GM23338 (cell line): Measurements from ENCODE around the gene RNF152. TPM values are rescaled to one million over a fixed set of nuclear protein-coding genes. Genes with fewer than 3 reads are reported as not detected.
A peak's percentile ranks its signal among the peaks of the same experiment; 100 is the strongest.

ENCODE experiments used
- ATAC-seq: fragments of 200-7000 bp; cut with Tn5 transposase; 3 replicates; pipeline ENCODE4 v1.9.1; 2020
- DNase-seq: peaks from one replicate; pipeline ENCODE4 v3.0.0-alpha.2; 2015; ENCODE audit warnings: low spot score
- H2AFZ ChIP-seq: fragments of 200-600 bp; sonication (generic); 2 replicates; pipeline ENCODE4 v1.8.0; 2016; ENCODE audit warnings: antibody characterized with exemption, mild to moderate bottlenecking, moderate library complexity
- H3F3A ChIP-seq: fragments of 200-600 bp; sonication (generic); replicated peaks from 2 replicates; pipeline ENCODE4 v1.8.0; 2017; ENCODE audit warnings: antibody characterized with exemption, mixed run types, low read depth
- H3K27ac ChIP-seq: fragments of 200-600 bp; sonication (generic); 2 replicates; pipeline ENCODE4 v1.6.1; 2016; ENCODE audit warnings: low read depth
- H3K27me3 ChIP-seq: fragments of 200-600 bp; sonication (generic); 2 replicates; pipeline ENCODE4 v1.8.0; 2016; ENCODE audit warnings: mild to moderate bottlenecking, mixed run types, moderate library complexity; ENCODE audit not compliant: insufficient read depth
- H3K36me3 ChIP-seq: fragments of 200-600 bp; sonication (generic); 2 replicates; pipeline ENCODE4 v1.8.0; 2016; ENCODE audit warnings: mild to moderate bottlenecking; ENCODE audit not compliant: insufficient read depth
- H3K4me1 ChIP-seq: fragments of 200-600 bp; sonication (generic); 2 replicates; pipeline ENCODE4 v1.8.0; 2016; ENCODE audit warnings: mild to moderate bottlenecking, moderate library complexity; ENCODE audit not compliant: insufficient read depth
- H3K4me2 ChIP-seq: fragments of 200-600 bp; sonication (generic); 2 replicates; pipeline ENCODE4 v1.7.1; 2017; ENCODE audit warnings: mixed run types
- H3K4me3 ChIP-seq: fragments of 200-600 bp; sonication (generic); 2 replicates; pipeline ENCODE4 v1.6.1; 2016; ENCODE audit warnings: mixed run types
- H3K79me2 ChIP-seq: fragments of 200-600 bp; sonication (generic); replicated peaks from 2 replicates; pipeline ENCODE4 v1.8.0; 2017; ENCODE audit warnings: mild to moderate bottlenecking; ENCODE audit not compliant: insufficient read depth
- H3K9me2 ChIP-seq: fragments of 200-600 bp; sonication (generic); 2 replicates; pipeline ENCODE4 v1.8.0; 2017; ENCODE audit not compliant: insufficient read depth
- H4K20me1 ChIP-seq: fragments of 200-600 bp; sonication (generic); replicated peaks from 2 replicates; pipeline ENCODE4 v1.8.0; 2017; ENCODE audit warnings: mild to moderate bottlenecking; ENCODE audit not compliant: insufficient read depth
- H3K27ac Mint-ChIP-seq: 2 replicates; pipeline ENCODE4 v1.8.0; 2020; ENCODE audit warnings: inconsistent platforms, mild to moderate bottlenecking, moderate library complexity, mixed read lengths
- H3K27me3 Mint-ChIP-seq: 3 replicates; pipeline ENCODE4 v1.8.0; 2022; ENCODE audit warnings: low read depth, mild to moderate bottlenecking, moderate library complexity, mixed read lengths, inconsistent platforms; ENCODE audit not compliant: insufficient read depth, poor library complexity
- H3K36me3 Mint-ChIP-seq: 3 replicates; pipeline ENCODE4 v1.8.0; 2021; ENCODE audit warnings: low read depth, mild to moderate bottlenecking, inconsistent platforms, moderate library complexity, mixed read lengths
- H3K4me1 Mint-ChIP-seq: 3 replicates; pipeline ENCODE4 v1.8.0; 2020; ENCODE audit warnings: mild to moderate bottlenecking, inconsistent platforms, mixed read lengths
- H3K4me3 Mint-ChIP-seq: 3 replicates; pipeline ENCODE4 v1.8.0; 2021; ENCODE audit warnings: moderate library complexity, mild to moderate bottlenecking, inconsistent platforms, mixed read lengths
- H3K9me3 Mint-ChIP-seq: 3 replicates; pipeline ENCODE4 v1.8.0; 2020; ENCODE audit warnings: moderate library complexity, mild to moderate bottlenecking, inconsistent platforms, mixed read lengths
- CREB1 ChIP-seq: fragments of 250-450 bp; sonication (Bioruptor Pico); IDR thresholded peaks from 2 replicates; pipeline ENCODE4 v1.5.0; 2020; ENCODE audit warnings: low read depth, mild to moderate bottlenecking, moderate library complexity
- CTCF ChIP-seq, 2 experiments: fragments of 200-600 bp in 1 of 2; sonication (generic) in 1 of 2; conservative IDR thresholded peaks; 2 replicates each; pipeline versions ENCODE4 v1.5.1 to v1.6.1; 2016 to 2017; ENCODE audit warnings: antibody characterized with exemption in 2 of 2, low read depth in 2 of 2, mild to moderate bottlenecking in 2 of 2, moderate library complexity in 1 of 2
- EZH2 ChIP-seq: fragments of 200-600 bp; sonication (generic); IDR thresholded peaks from one replicate; pipeline ENCODE4 v1.8.0; 2017; ENCODE audit warnings: antibody characterized with exemption, mild to moderate bottlenecking, low read depth; ENCODE audit not compliant: unreplicated experiment
- EZH2phosphoT487 ChIP-seq: fragments of 200-600 bp; sonication (generic); IDR thresholded peaks from one replicate; pipeline ENCODE4 v1.8.1; 2018; ENCODE audit warnings: antibody characterized with exemption; ENCODE audit not compliant: unreplicated experiment
- JUNB ChIP-seq: IDR thresholded peaks from one replicate; pipeline ENCODE4 v1.6.1; 2016; ENCODE audit warnings: antibody characterized with exemption; ENCODE audit not compliant: unreplicated experiment
- NANOG ChIP-seq: IDR thresholded peaks from 2 replicates; pipeline ENCODE4 v1.6.1; 2016; ENCODE audit warnings: antibody characterized with exemption, borderline replicate concordance
- STAT1 ChIP-seq: IDR thresholded peaks from one replicate; pipeline ENCODE4 v1.6.1; 2016; ENCODE audit warnings: antibody characterized with exemption; ENCODE audit not compliant: unreplicated experiment
- ZNF462 ChIP-seq: fragments of 250-450 bp; sonication (Bioruptor Pico); IDR thresholded peaks from 2 replicates; pipeline ENCODE4 v1.5.0; 2020; ENCODE audit warnings: mild to moderate bottlenecking, moderate library complexity
- polyA plus RNA-seq: library from polyadenylated mRNA; unstranded; fragments of >200 nt; fragmentation: Nextera tagmentation; extraction: Ambion mirVana; gene quantifications from 2 replicates; pipeline ENCODE4 v1.2.1, GENCODE V29; 2016
- total RNA-seq: library from RNA; depleted of rRNA; stranded (reverse); fragments of >200 nt; shearing (Covaris generic); gene quantifications from 2 replicates; pipeline ENCODE4 v1.2.3, GENCODE V29; 2014

RNF152 gene
- total and polyA plus RNA-seq, 2 experiments from 2014 or later = 1.2 to 2.9 TPM

- Histone ChIP-seq H3K36me3 (no peaks in the 10 kb centered on the region; the same call in 1 of the 2 replicates), H3F3A (no peaks in the 10 kb centered on the region), H3K4me1 (peaks cover 21% of the 10 kb centered on the region), H3K79me2 (no peaks in the 10 kb centered on the region; the same call in 1 of the 2 replicates), H4K20me1 (peaks cover 7% of the 10 kb centered on the region), H3K9me2 (0 out of 2 replicates have a peak, but pooled peaks cover 4% of the 10 kb centered on the region), H3K27me3 (peaks cover 50% of the 10 kb centered on the region), H3K4me2 (peak overlapping the region; percentile 95), H2AFZ (peak overlapping the region; percentile 97), H3K4me3 (peak overlapping the region; percentile 89), H3K27ac (no peak overlapping the region)
- peaks cover 34% of the 10 kb centered on the region for H3K27me3 Mint-ChIP-seq
- peaks cover 17% of the 10 kb centered on the region for H3K4me1 Mint-ChIP-seq
- TF ChIP-seq ZNF462 (CRISPR knock-in tag) (no peak), CREB1 (CRISPR knock-in tag) (no peak), STAT1 (no peak), EZH2 (no peak), JUNB (no peak), EZH2phosphoT487 (no peak), NANOG (no peak), CTCF (conservative IDR thresholded peaks at IDR 0.05; ENCODE audit: low read depth in 2 of 2) (no peak)
- ATAC-seq = no peak
- peak overlapping the region; percentile 67 for H3K4me3 Mint-ChIP-seq
- peak; percentile 29 for DNase-seq
- no peaks in the 10 kb centered on the region; the same call in 2 of the 3 replicates for H3K9me3 Mint-ChIP-seq
- no peak overlapping the region for H3K27ac Mint-ChIP-seq
- no peaks in the 10 kb centered on the region for H3K36me3 Mint-ChIP-seq
Observed at GRCh38 chr18:61894751-61895524, 2.1 kb upstream of the RNF152 start.
